Measurements from ENCODE around the gene TRIM65. TPM values are rescaled to one million over a fixed set of nuclear protein-coding genes. Genes with fewer than 3 reads are reported as not detected.

Gene TRIM65
- total RNA-seq, 2 experiments from 2014 or later = 54.2 to 60.4 TPM

DNA sequence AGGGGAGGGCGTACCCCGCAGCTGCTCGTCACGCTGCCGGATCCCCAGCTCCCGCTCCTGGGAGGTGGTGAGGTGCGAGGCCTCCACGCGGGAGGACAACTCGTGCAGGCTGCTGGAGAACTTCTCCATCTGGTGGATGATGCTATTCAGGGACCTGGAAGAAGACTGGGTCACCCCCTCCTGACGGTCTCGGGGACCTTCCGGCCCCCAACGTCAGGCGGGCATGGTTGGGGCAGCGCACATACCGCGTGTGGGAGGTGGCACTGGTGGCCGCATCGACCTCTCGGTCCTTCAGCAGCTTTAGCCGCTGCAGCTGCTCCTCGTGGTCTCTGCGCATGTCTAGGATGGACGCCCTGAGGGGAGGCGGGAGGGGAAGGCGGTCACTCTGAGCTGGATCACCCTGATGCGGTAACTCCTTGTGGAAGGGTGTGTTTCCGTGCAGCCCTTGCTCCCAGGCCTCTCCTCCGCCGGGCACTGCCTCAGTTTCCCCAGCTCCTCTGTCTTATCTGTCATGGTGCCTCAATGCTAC, 21.2 kb upstream of the TRIM65 start:
- intact Hi-C loops (cut with micrococcal nuclease; ENCODE audit: unreplicated experiment) = no loop called here
- no peaks in the 10 kb centered on the region for H4K20me1 ChIP-seq (ENCODE audit: insufficient read depth, low read length)

DNA sequence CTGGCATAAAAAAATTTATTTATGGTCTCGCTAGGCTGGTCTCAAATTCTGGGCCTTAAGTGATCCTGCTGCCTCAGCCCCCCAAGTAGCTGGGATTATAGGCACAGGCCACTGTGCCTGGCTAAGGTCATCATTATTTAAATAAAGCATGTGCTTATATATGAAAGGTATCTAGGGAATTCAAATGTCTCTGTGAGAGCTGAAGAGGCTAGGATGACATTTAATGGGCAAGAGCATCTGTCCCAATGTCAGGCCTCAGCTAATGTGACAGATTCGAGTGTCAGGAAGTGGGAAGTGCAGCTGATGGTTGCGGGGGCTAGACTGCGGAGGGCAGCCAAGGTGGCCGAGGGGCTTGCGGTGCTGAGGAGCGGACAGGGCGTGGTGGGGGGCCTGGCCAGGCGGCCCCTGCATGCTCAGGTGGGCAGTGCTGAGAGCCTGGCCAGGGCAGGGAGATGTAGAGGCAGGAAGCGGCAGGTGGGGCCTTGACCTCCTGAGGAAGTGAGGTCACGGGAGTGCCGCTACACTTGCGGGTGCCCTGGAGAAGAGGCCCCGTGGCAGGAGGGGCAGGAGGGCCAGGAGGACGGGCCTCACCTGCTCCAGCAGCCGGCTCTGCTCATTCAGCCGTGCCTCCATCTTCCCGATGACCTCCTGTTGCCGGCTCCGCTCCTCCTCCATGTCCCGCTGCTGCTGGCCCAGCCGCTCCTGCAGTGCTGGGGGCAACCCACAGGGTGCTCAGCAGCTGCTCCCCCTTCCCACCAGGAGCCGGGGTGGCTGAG, 20.6 kb upstream of the TRIM65 start:
- no TSS peak for BruUV-seq (replicated peaks)
- H3K4me3 ChIP-seq (ENCODE audit: low read depth, low read length, poor library complexity, severe bottlenecking) = no peak overlapping the region
- H4K20me1 ChIP-seq (ENCODE audit: insufficient read depth, low read length) = no peaks in the 10 kb centered on the region
- no peak overlapping the region for H3K4me2 ChIP-seq (ENCODE audit: low read length)
- no peaks in the 10 kb centered on the region for H3K4me1 ChIP-seq (ENCODE audit: insufficient read depth, low read length, poor library complexity, severe bottlenecking)
- no peaks in the 10 kb centered on the region for H3K9me3 ChIP-seq (ENCODE audit: low read length)
- H2AFZ ChIP-seq (ENCODE audit: low read length) = no peak overlapping the region
- TF ChIP-seq, protein P1, sequence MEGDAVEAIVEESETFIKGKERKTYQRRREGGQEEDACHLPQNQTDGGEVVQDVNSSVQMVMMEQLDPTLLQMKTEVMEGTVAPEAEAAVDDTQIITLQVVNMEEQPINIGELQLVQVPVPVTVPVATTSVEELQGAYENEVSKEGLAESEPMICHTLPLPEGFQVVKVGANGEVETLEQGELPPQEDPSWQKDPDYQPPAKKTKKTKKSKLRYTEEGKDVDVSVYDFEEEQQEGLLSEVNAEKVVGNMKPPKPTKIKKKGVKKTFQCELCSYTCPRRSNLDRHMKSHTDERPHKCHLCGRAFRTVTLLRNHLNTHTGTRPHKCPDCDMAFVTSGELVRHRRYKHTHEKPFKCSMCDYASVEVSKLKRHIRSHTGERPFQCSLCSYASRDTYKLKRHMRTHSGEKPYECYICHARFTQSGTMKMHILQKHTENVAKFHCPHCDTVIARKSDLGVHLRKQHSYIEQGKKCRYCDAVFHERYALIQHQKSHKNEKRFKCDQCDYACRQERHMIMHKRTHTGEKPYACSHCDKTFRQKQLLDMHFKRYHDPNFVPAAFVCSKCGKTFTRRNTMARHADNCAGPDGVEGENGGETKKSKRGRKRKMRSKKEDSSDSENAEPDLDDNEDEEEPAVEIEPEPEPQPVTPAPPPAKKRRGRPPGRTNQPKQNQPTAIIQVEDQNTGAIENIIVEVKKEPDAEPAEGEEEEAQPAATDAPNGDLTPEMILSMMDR (conservative IDR thresholded peaks at IDR 0.05; ENCODE audit: low read length) = no peak
- no peak for TF ChIP-seq EZH2phosphoT487 (IDR thresholded peaks at IDR 0.05; ENCODE audit: borderline replicate concordance, low read depth, low read length)
- no peaks in the 10 kb centered on the region for H3K36me3 ChIP-seq (ENCODE audit: insufficient read depth, low read length)
- H3K79me2 ChIP-seq (ENCODE audit: insufficient read depth, low read depth, low read length) = no peaks in the 10 kb centered on the region
- DNase-seq (ENCODE audit: low spot score) = no peak
- intact Hi-C loops (cut with micrococcal nuclease; ENCODE audit: unreplicated experiment) = no loop called here
- no peaks in the 10 kb centered on the region for H3K9me2 ChIP-seq (ENCODE audit: insufficient read depth, low read length)
- ChIA-PET CTCF (ENCODE audit: unreplicated experiment) (interaction anchor here (0.6 kb wide), 1 partner anchor 178 kb away, joined by 3 read pairs; no protein-coding TSS in a partner anchor), POLR2A (interaction anchor here (0.6 to 1.1 kb wide), 4 partner anchors 10 to 1397 kb away, joined by 3 to 4 read pairs (median 3); partner anchors contain the start of genes ACOX1 and TEN1)
- H3K27ac ChIP-seq (ENCODE audit: low read depth, low read length, poor library complexity, severe bottlenecking) = no peak overlapping the region

More for the DNA sequence above, 21.2 kb upstream of the TRIM65 start:
- ChIA-PET POLR2A (interaction anchor here (0.6 kb wide), 2 partner anchors 23 to 1396 kb away, joined by 3 to 4 read pairs; partner anchors contain the start of gene FBF1), CTCF (ENCODE audit: unreplicated experiment) (interaction anchor here (0.6 kb wide), 1 partner anchor 177 kb away, joined by 3 read pairs; no protein-coding TSS in a partner anchor)
- BruUV-seq (replicated peaks) = no TSS peak
- no peaks in the 10 kb centered on the region for H3K4me1 ChIP-seq (ENCODE audit: insufficient read depth, low read length, poor library complexity, severe bottlenecking)
- H3K4me3 ChIP-seq (ENCODE audit: low read depth, low read length, poor library complexity, severe bottlenecking) = no peak overlapping the region
- H3K36me3 ChIP-seq (ENCODE audit: insufficient read depth, low read length) = no peaks in the 10 kb centered on the region
- no peaks in the 10 kb centered on the region for H3K9me3 ChIP-seq (ENCODE audit: low read length)
- no peak for TF ChIP-seq EZH2phosphoT487 (IDR thresholded peaks at IDR 0.05; ENCODE audit: borderline replicate concordance, low read depth, low read length)
- TF ChIP-seq, protein P1 (conservative IDR thresholded peaks at IDR 0.05; ENCODE audit: low read length) = no peak
- H3K27ac ChIP-seq (ENCODE audit: low read depth, low read length, poor library complexity, severe bottlenecking) = no peak overlapping the region
- no peak overlapping the region for H2AFZ ChIP-seq (ENCODE audit: low read length)
- H3K9me2 ChIP-seq (ENCODE audit: insufficient read depth, low read length) = no peaks in the 10 kb centered on the region
- H3K79me2 ChIP-seq (ENCODE audit: insufficient read depth, low read depth, low read length) = no peaks in the 10 kb centered on the region
- H3K4me2 ChIP-seq (ENCODE audit: low read length) = no peak overlapping the region
- DNase-seq (ENCODE audit: low spot score) = no peak
